Activated CD8-positive, alpha-beta memory T cell treated with anti-CD3 and anti-CD28 coated beads, Interleukin-2, amount 50 U/mL, for 48 hours (primary cell): Measurements from ENCODE around the gene UBA52.
"Not testable (repeated sequence)": the region's sequence is repeated elsewhere in the genome, so short reads cannot be mapped to it uniquely, and the experiment has no call there.

ENCODE experiments used
- DNase-seq: peaks from one replicate; pipeline ENCODE4 v3.0.0-alpha.2; 2020

Gene UBA52

DNA sequence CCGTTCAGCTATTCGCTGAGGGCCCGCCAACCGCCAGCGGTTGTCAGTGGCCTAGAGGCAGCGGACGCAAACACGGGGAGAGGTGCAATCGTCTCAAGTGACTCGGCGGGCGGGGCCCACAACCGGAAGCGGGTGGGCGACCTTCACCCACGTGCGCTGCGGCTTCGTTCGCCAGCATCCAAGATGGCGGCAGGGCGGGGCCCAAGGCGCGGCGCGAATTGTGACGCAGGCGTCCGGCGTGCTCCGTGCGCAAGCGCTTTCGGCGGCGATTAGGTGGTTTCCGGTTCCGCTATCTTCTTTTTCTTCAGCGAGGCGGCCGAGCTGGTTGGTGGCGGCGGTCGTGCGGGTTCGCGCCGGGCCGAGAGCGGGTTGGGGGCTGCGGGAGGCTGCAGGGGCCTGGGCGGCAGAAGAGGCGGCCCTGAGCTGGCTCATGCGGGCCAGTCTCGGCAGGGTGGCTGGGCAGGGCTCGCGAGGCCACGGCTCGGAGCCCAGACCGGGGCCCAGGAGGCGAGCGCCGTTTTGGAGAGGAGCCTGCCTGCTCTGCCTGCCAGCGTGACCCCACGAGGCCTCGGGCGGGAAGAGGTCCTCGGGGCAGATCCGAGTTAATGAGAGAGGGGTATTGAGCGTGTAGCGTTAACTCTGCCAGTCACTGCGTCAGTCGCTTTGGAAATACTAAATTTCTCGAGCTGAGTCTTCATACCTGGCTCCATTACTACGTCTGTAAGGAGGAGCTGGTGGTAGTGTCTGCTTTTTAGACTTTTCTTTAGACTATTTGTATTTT lies at the start of gene UBA52:
Gene UBA52, plus strand, starts transcription at position 294 of the 781 bp plus-strand sequence. CDS start 1,444 bp downstream, outside the sequence.
- peak; percentile 99 for DNase-seq

DNA sequence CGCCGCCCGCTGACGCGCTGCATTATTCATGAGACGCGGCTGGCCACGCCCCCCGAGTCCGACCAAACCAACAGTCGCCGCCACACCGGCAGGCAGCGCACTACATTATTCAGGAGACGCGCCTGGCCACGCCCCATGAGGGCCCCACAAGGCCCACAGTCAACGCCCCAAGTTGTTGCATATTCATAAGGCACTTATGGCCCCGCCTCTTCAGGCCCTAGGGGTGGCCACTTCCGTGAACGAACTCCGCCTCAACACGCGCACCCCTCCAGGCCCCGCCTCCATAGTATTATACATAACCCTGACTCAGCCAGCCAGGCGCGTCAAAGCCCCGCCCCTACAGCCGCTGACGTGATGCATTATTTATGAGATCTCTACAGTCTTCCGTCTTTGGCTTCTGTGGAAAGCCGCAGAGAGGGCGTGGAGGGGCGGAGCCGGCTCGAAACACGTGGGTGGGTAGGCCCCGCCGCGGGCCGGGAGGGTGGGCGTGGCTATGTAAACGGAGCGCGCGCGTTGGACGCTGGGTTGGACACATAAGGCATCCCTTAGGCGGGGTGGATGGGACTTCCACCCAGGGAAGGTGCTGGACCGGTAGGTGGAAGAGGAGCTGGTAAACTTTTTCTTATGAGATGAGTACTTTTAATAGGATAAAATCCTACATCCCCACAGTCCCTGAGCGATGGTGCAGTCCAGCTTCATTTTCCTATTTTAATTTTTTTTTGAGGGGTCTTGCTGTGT lies 49.4 kb upstream of the UBA52 start:
- DNase-seq = peak; percentile 100

GRCh38 chr19:18522862-18523440 lies 48.7 kb upstream of the UBA52 start:
- not testable (repeated sequence) for DNase-seq

DNA sequence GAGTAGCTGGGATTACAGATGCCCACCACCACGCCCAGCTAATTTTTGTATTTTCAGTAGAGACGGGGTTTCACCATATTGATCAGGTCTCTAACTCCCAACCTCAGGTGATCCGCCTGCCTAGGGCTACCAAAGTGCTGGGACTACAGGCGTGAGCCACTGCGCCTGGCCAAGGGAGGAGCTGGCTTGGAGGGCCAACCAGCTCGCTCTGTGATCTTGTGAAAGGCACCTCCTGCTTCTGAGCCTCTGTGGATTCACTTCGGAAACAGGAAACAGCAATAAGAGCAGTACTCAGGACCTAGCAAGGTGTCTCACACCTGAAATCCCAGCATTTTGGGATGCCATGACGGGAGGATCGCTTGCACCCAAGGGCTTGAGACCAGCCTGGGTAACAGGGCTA lies 47.8 kb upstream of the UBA52 start:
- no peak for DNase-seq

DNA sequence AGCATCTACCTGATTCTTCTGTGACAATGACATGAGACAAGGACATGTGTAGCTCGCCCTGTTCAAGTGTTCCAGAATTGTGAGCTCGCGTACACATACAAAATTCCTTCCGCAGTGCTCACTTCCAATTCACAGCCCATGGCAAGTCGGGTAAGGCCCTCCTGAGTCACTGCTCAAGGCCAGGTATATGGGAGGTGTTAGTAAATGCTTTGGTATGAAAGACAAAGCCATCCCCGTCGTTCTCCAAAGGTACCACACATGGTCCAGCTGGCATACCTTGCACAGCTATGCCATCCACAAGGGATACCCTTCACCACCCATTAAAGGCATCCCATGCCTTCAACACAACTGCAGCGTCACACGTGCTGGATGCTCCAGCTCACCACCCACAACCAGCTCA lies 45.3 kb upstream of the UBA52 start:
- no peak for DNase-seq

DNA sequence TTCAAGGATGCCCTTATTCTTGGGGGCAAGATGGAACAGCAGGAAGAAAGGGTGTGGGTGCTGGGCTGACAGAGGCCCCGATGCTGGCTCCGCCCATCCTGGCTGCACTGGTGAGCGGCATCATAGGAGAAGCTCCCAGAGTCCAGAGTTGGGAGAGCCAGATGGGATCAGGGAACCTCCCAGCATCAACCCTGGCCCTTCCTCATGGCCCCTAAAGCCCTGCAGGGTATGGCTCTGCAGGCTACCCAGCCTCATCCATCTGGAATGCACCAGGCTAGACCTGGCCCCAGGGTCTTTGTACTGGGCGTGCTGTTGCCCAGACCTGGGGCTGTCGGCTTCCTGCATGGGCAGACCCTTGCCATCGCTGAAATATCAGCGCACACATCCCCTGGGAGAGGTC lies 41.9 kb upstream of the UBA52 start:
- DNase-seq = no peak

GRCh38 chr19:18531485-18531884 lies 40.2 kb upstream of the UBA52 start:
- no peak for DNase-seq

DNA sequence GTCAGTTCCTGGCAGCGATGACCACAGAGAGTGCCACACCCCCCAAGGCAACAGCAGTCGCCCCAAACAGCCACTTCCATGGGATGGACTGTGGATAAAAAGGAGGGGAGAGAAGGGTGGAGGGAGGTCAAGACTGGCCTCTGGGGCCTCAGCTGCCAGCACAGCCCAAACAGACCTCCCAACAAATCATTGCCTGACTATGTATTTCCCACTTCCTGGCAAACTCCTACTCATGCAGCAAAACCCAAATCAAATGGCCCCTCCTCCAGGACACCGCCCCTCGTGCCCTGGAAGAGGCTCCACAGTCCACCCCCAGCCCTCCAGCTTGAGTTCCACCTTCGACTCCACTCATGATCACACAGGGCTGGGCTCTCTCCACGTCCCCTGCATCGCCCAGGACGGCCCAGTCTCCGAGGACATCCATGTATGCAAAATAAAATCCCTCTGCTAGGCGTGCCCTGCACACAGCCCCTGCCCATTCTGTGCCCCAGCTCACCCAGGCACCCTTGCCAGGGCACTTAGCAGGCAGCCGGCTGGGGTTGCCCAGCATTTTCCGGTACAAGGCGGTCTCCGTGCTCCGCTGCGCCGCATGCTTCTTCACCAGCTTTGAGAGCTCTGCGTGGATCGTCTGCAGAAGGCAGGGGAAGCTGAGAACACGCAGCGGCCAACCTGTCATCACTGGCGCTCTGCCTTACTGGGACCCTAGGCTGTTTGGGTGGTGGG lies 39.3 kb upstream of the UBA52 start:
- no peak for DNase-seq

GRCh38 chr19:18533058-18533457 lies 38.6 kb upstream of the UBA52 start:
- no peak for DNase-seq

- DNase-seq = no peak
Observed at GRCh38 chr19:18536475-18536874, 35.2 kb upstream of the UBA52 start.

DNA sequence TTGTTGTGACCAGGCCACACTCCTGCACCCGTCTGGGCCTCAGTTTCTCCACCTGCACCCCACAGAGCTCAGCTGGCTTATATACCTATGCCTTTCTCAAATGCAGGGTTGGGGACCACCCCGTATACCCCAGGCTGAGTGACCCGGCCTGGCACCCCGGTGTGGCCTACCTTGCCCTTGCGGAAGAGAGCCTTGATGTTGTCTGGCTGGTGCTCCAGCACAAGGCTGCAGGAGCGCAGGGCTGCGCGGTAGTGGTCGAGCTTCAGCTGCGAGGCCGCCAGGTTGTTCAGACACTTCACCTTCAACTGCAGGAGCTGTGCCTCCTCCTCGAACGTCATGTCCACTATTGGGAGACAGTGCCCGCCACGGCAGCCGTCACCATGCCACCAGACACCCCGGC lies 34.2 kb upstream of the UBA52 start:
- DNase-seq = no peak

DNA sequence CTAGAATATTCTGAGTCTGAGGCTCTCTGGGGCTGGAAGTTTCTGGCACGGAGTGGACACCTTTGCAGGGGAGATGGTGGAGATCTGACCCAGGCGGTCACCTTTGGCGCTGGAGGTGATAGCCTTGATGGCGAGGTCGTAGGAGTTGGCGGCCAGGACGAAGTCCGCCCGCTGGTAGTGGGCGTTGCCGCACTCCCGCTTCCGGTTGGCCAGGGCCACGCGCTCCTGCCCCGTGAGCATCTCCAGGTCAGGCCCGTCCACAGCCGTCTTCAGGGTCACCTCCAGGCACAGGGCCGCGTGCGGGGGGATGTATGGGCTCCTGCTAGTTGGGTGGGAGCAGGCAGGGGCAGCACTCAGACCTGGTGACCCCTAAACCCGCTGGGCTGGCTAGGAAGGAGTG lies 33.5 kb upstream of the UBA52 start:
- no peak for DNase-seq

DNA sequence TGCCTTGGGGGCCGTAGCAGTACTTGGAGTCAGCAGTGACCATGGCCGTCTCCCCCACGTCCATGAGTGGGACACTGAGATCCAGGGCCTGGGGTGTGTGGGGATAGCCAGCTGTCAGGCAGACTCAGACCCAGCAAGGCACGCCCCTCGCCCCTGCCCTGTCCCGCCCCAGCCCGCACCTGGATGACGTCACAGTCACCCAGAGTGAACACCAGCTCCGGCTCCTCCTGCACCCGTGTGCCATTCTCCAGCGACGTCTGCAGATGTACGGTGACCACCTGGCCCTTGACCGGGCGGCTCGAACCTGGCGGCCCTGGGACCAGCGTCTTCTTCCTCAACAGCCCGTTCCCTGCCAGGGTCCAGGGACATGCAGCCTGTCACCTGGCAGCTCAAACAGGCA lies 32.3 kb upstream of the UBA52 start:
- no peak for DNase-seq

- not testable (repeated sequence) for DNase-seq
Observed at GRCh38 chr19:18540200-18540599, 31.5 kb upstream of the UBA52 start.

DNA sequence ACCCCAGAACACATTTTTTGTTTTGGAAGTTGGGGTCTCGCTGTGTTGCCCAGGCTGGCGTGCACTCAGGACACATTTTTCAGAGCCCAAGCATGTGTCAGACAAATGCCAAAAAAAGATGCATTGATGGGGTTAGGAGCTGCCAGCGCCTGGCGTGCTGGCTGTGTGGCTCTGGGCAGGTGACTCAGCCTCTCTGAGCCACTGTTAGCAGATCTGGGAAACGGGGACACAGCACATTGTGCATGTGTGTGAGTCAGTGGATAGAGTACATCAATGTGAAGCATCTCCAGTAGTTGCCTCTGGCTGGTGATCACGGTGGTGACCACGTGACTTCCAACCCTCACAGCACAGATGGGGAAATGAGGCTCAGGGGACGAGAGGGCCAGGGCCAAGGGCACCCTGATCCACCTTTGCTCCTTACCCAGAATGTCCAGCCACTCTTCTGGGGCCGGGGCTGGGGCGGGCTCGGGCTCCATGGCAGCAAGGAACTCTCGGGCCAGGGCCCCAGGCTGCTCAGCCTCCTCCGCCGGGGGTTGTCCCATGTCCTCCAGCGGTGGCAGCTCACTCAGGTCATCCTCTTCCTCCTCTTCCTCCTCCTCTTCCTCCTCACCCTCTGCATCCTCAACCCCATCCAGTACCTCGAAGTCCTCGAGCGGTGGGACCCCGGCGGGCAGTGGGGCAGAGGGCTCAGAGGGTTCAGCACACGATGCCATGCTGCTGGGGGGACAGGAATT lies 30.2 kb upstream of the UBA52 start:
- no peak for DNase-seq

DNA sequence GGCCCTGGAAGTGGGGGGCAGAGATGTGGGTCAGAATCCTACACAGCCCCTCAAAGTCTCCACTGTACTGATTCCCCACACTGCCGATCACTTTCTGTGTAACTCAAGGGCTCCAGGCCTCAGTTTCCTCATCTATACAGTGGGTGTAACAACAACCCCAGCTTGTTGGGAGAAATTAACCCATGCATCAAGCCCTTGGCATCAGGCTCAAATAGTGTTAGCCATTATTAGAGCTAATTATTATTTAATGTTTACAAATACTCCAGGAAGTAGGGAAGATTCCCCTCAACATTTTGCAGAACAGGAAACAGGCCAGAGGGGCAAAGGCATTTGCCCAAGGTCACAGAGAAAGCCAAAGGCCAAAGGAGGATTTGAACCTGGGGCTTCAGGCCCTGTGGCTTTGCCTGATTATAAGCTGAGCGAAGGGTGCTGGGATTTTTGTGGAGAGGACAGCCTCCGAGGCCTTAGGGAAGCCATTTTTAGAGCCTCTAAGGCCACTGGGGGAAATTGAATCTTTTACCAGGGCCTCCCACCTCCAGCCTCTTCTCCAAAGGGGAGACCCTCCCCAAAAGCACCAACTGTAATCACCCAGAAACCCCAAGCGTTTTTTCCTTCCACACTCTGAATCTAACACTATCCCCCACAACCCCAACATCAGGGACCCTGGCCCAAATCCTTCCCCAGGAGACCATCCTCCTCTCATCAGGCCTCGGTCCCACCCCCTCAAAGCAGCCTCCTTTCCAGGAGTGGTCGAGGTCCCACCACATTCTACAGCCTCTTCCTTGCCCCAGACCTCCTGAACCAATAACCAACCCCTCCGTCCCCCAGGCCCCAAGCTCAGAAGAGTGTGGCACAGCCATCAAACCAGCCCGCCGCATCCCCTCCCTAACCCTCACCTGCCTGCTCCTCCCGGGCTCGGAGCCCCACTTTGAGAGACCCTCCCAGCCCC lies 29.4 kb upstream of the UBA52 start:
- peak; percentile 68 for DNase-seq

- DNase-seq = peak; percentile 96
Observed at GRCh38 chr19:18542941-18543813, 28.5 kb upstream of the UBA52 start, which contains the start of gene FKBP8. TSS of gene FKBP8 (minus strand) at chr19:18543573. CDS start at chr19:18541970, 1,603 bp downstream.

DNA sequence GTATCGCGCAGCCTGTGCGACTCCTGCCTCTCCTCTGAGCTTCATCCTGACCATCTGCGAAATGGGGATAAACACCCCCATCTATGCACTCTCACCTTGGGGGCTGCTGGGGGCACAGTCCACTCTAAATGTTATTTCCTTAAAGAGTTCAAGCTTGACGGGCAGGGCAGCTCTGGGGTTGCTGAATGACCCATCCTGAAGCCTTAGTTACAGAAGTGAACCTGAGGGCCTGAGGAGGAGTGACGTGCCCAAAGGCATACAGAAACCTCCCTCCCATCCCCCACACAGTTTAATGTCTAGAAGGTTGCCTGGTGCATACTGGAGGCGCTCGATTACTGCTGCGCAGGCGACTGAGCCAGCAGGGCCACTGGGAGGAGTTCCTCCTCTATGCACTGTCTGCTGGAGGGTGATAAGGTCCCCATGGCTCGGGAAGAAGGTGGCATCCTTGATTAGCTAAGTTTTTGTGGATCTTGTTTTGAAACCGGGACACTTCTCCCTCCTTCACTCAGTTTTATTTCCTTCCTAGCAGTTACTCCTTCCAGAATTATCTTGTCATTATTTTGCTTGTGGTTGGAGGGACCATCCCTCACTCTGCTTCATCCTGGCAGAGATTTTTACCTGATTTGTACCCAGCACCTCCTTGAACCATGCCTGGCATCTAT lies 27.7 kb upstream of the UBA52 start:
- peak; percentile 81 for DNase-seq

- no peak for DNase-seq
Observed at GRCh38 chr19:18551631-18552030, 20.0 kb upstream of the UBA52 start.
